Measurements from ENCODE around the gene PTPRZ1.

Gene PTPRZ1

DNA sequence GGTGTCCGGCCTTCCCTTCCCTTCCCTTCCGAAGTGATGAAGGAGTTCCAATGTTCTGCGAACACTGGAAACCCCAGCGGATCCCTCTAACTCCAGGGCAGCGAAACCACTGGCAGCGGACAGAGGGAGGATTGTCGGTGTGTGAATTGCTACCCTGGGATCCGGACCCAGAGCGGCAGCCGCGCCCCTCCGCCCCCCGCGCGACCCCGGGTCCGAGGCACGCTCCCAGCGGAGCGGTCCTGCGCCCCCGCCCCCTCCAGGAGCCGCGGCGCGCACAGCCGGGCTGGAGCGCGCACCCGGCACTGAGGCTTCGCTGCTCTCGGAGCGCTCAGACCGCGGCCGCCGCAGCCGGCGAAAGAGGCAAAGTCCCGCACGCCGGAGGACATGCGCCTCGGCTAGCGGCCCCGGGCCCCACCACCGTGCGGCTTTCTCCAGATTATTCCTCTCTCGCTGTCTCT lies at the start of gene PTPRZ1:
PTPRZ1 (plus strand) TSS at position 331 of the 458 bp plus-strand sequence. CDS start 339 bp downstream, outside the sequence.
- no peak for FAIRE-seq

DNA sequence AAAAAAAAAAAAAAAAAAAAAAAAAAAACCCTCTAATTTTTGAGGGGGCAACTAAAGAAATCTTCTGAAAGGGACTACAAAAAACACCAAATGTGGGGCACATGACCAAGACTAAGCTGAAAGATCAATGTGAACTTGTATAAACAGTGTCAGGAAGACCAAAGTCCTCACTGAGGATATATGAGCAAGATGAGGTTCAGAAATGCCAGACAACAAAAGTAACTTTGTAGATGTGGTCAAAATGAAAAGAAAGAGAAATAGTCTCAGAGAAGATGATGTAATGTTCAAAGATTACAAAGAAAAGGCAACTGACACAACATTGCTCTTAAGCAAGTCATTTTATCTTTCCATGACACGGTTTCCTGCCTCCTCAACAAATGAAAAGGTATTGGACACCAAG lies 48.7 kb upstream of the PTPRZ1 start:
- FAIRE-seq: no peak

DNA sequence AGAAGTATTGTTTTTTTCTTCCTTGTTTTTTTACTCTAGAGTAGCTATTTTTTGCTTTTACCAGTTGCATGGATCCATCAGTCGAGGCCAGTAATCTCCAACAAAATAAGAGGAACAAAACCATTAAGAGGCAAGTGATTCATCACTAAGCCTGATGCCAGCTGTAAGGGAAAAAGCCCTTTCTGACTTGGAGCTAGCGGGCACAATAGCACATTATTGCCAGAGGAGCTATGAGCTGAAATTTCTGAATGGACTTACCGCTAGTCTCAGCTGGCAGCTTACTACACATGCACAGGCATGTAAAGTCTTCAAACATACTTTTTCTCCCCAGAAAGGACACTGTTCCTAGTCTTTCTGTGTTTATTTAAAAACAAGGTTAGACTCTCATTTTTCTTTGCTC lies 41.6 kb upstream of the PTPRZ1 start:
- FAIRE-seq: no peak

DNA sequence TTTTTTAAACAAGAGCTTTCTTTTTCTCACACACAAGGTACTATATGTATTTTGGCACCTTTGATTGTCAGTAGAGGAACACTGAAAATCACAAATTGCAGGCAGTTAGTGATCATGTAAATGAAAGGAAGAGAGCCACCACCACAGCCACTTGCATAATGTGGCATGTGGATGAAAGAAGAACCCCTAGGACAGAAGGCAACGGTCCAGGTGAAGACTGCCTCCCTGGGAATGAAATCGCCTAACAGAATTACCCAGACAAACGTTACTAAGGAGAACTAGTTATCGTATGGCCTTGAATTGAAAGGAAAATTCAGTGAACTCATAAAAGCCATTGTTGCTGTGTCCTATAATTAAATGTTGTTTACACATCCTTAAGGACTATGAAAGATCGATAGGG lies 41.2 kb upstream of the PTPRZ1 start:
- FAIRE-seq: no peak

DNA sequence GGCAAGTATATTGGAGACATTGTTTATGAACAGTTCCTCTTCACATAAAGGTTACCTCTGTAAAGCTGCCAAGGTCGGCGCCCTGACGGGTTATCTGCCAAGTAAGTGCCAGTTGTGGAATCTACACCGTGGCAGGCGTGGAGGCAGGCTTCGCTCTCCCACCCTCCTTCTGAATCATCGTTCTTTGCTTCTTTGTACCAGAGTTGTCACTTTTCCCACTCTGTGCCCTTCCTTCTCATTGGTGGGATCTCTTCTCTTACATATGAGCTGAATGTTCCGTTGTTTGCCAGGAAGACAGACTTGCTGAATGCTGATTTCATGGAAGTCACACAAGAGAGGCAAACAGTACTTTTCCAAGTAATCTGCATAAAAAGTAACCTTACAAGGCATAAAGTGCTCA lies 40.6 kb upstream of the PTPRZ1 start:
- no peak for FAIRE-seq

DNA sequence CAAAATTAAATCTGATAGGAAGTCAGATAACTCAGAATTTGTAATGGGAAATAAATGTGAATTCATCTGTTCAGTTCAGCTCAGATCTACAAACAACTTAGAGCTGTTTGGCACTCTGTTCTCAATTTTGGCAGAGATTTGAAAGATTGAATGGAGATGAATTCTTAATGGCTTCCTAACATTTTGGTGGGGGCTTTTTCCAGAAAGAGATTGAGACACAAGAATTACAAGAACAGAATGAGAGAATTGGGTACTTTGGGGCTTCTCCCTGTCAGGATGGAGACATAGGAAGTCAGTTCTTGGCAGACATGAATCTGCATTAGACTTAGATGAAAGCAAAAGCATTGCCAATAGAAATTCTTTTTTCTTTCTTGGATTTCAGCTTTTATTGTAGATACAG lies 39.0 kb upstream of the PTPRZ1 start:
- FAIRE-seq: no peak

DNA sequence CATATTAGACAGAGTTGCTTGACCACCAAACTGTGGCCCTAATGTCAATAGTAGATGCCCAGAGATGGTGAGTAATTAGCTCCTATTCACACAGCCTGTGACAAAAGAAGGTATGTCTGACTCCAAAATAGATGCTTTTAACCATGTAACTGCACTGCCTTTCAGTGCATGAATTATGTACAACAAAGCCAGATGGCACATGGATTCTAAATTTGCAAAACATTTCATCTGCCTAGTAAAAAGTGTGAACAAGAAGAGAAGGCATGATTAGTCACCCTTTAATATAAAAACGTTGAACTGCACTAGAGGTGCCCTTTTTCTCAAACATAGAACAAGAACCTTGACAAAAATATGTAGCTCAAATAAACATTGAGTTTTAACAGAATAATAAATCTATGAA lies 35.5 kb upstream of the PTPRZ1 start:
- no peak for FAIRE-seq

DNA sequence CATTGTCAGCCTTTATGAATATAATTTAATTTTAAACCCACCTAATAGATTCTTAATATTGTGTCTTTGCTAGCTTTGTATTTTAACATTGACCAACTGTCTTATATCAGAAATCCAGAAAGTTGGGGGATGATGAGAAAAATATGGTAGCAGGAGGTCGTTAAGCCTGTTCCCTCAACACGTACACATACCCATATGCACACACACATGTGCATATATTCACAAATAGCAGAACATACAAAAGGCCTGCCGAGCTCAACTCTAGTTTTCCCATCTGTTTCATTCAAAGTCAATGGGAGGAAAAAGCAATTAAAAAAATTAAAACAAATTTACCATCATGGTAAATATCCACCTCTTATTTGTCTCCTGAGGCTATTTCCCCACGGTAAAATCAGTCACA lies 25.9 kb upstream of the PTPRZ1 start:
- FAIRE-seq: no peak

DNA sequence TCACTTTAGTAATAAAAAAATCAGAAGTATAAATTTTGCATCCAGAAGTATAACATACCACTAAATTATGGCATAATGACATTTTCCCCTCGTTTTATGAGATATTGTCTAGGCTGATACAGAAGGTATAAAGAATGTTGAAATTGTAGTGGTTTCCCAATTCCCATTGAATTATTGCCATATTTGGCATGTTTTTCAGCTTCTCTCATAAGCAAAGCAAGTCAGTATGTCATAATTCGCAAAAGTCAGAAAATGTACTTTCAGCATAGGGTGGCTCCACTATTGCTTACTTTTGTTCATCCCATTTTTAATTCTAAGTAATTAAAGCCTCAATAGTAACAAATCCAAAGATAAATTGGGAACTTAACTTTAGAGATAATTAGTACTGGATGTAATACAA lies 19.7 kb upstream of the PTPRZ1 start:
- no peak for FAIRE-seq

DNA sequence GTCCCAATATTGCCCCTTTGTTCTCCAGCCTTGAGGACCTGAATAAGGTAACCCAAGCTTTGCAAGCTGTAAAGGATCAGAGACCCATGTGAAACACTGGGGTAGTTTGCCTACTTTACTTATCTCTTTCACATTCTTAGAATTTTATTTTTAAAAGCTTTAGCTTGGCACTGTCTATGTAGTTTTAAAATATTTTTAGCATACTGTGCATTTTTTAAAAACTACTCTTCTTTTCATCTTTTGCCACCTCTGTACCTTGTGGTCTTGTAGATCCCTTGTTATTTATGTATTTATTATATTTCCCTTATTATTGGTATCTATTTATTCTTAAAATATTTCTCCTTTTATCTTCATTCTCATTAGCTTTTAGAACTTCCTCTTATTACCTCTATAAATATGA lies 12.0 kb upstream of the PTPRZ1 start:
- FAIRE-seq: no peak

DNA sequence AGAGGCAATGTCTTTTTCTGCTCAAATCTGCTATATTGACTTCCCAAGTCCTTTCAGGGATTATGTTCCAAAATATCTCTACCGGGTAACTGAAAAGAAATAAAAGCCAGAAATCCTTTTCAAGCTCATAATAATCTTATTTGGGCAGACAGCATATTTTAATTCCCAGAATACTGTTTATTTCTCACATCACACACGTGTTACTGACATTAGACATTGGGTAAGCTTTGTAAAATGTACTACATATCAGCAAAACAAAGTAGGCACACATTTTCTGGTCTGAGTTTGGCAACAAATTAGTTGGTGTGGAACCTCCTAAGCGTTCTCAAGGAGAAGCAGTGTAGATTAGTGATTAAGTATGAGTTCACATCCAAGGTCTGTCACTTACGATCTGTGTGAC lies 10.4 kb upstream of the PTPRZ1 start:
- FAIRE-seq: no peak

DNA sequence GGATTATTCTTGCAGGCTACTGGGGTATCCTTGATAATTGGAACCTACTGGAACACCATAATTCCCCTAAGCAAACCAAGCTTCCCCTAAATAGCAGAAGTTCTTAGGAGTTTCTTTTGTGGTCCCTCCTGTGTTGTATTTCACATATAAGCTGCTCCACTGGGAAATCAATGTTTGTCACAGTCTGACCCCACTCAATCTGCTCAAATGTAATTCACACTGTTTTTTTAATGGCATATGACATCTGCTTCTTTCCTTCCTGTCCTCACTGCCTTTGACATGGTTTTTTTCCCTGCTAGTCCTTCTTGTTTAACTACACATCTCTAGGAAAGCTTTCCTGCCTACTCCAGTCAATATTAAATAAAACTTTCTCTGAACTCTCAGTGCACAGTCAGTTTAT lies 1.8 kb upstream of the PTPRZ1 start:
- FAIRE-seq: no peak

DNA sequence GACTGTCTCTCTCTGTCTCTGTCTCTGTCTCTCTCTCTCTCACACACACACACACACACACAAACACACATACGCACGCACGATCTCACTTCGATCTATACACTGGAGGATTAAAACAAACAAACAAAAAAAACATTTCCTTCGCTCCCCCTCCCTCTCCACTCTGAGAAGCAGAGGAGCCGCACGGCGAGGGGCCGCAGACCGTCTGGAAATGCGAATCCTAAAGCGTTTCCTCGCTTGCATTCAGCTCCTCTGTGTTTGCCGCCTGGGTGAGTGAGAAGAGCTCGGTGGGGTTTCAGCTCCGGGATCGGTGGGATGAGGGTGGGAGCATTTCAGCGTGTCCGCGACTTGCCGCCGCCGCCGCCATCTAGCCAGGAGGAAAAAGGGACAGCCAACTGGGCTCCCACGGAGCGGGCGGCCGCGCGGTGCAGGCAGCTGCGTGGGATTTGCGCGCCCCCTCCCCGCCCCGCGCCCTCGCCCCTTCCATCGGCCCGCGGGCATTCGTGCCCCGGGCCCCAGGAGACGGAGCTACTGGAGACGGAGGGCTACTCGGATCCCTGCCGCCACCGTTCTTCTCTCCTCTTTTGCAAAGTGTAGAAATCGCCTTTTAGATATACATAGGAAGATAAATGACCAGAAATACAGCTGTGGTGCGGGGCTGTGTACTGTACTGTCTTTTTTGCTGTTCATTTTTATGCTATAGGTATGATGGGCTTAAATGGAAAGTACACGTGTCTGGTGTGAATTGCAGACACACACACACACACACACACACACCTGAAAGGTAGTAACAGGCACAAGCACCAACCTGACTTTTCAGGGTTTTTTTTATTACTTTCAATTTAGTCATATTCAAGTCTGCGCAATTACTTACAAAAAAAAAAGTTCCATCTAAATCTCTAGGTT lies 581 bp downstream of the PTPRZ1 start:
- FAIRE-seq: no peak

DNA sequence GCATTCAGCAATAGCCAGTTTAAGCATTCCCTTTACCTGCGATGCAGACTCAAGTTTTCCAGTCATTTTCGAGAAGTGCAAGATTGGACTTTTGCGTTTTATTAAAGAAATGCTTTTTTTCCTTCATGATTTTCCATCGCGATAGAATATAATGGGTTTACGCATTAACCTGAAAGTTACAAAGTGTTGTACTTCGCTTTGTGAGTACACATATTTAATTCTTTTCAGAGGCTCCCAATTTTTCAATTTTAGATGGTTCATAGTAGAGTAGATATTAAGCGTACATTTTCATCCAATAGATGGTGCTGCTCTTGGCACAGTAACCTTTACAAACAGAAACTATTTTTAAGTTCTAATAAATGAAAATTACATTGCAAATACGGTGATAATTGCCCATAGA lies 1.3 kb downstream of the PTPRZ1 start:
- FAIRE-seq: no peak

DNA sequence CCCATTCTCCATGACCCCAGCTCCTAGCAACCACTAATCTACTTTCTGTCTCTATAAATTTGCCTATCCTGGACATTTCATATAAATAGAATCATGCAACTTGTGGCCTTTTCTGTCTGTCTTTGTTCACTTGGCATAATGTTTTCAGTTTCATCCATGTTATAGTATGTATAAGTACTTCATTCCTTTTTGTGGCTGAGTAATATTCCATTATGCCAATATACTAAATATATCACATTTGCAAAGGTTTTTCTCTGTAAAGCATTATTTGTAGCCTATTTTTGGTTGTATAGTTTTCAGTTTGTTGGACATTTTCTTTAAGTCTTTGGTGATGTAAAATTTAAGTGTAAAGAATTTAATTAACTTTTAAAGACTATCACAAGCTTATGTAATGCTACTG lies 2.2 kb downstream of the PTPRZ1 start:
- no peak for FAIRE-seq

DNA sequence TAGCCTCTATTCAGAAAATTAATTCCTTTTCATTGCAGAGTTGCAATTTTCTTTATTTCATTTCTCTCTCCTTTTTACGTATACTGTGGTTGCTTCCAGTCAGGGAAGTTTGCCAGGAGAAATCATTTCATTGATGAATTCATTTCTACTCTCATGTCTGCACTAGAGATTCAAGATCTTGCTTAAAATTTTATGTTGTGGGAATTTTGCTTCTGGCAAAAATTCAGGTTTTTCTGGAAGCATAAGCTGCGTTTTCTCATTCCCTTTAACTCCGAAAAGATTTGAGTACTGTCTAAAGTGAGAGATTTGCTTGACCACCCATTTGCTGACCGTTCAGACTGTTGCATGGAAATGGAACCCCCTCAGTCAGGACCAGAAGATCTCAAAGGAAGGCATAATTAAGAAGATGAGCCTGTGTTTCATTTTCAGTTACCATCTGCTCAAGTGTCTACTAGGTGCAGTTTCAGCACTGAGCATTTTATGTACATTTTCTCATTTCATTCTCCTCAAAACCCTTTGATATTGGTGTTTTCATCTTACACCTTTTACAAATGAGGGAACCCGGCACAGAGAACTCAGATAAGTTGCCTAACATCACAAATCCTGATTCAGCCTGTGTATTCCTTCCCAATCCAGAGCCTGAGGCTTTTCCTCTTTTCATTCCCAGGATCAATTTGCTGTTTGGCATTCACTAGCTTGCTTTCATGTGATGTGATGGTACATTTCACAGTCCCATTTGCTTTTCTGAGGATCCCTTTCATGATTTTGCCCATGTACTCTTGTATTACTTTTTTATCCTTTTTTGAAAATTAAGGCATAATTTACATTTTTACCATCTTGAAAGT lies 3.9 kb downstream of the PTPRZ1 start:
- no peak for FAIRE-seq

DNA sequence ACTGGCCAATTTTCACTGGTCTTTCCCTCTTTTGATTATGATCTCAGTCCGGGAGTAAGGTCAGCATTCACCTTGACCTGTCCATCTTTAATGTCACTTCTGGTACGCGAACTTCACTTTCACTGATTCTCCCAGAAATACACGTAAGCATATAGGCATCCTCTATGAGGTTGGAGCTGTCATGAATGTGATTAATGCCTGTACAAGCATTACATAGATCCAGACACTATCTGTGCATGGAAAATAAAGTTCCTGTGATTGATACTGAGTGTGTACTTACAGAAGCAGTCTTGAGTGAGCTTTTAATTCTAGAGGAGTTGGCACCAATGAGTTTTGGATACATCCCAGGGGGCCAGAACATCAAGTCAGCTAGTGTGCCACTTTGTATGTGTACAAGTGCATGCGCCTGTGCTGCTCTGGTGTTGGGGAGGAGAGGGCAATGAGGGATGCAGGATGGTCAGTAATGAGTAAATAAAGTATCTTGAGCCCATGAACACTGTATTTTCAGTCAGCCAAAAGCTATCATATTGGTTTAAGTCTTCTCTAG lies 6.0 kb downstream of the PTPRZ1 start:
- FAIRE-seq: no peak

DNA sequence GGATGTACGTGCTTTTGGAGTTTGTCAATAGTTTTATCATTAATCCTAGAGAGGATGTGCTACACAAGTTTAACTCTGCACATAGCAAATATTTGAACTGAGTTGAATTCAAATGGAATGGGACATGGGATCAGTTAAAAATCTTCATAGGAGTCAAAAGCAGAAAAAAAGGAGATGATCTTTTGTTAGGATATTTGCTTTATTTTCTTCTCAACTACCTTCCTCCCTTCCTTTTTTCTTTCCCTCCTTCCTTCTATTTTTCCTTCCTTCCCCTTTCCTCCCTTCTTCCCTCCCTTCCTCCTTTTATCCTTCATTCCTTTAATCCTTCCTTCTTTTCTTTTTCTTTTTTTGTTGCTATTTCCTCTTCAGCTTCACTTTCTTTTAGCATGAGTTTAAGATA lies 6.6 kb downstream of the PTPRZ1 start:
- FAIRE-seq: no peak

DNA sequence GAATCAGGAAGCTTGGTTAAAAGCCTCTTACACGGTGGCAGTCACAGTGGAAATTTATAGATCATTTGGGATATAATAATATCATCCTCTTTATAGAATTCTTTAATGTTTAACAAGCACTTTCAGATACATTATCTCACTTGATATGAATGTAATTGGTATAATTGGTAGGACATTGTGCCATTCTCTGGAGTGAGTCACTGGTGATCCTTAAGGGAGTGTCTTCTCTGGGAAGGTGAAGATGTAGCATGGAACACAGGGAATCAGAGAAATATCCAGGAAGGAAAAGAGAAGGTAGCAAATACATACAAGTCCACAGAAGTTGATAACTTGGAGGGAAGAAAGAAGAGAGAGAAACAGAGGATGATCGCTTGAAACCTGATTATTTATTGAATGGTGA lies 9.8 kb downstream of the PTPRZ1 start:
- no peak for FAIRE-seq

DNA sequence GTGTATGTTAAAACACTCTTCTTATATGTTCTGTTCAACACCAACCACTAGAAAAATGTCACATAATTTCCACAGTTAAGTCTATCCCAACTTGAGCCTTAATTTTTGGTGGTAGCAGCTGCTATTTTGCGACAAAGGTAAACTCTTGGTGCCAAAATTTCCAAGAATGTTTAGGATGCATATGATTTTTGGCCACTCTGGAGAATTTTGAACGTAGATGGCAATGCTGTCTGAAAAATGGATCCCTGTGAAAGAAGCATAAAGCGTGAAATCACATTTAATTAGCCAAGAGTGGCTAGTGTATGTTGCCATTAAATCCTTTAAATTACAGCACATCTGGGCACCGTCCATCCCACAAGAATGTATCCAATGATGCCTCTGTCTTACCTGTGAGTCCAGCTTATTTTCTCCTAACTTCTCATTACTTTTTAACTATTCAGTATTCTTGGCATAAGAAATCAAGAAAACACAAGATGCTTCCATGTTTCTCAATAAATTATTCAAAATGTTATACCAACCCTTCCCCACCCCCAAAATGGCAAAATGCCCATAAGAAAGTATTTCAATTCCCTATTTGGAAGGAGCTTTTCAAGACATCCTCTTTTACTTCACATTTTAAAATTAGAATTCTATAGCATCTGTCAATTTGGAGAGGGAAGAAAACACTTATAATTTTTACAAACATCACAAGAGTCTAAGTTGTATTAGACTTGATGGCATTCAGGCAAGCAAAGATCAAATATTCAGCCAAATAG lies 12.4 kb downstream of the PTPRZ1 start:
- FAIRE-seq: no peak

DNA sequence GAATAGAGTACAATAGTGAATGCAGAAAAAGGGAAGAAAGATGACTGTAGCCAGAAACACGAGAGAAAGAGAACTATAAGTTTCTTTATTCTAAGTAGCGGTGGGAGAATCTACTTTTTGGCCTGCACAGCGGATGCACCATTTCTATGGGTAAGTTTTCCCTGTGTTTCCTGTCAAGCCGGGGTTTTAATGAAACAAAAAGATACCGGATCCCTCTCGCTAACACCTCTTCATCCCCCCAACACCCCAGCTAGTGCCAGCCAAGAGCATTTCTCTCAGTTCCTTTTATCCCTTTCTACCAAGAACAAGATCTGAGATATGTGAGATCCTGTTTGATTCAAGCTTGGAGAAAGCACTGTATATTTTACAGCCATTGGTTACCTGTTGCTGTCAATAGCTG lies 14.7 kb downstream of the PTPRZ1 start:
- no peak for FAIRE-seq

DNA sequence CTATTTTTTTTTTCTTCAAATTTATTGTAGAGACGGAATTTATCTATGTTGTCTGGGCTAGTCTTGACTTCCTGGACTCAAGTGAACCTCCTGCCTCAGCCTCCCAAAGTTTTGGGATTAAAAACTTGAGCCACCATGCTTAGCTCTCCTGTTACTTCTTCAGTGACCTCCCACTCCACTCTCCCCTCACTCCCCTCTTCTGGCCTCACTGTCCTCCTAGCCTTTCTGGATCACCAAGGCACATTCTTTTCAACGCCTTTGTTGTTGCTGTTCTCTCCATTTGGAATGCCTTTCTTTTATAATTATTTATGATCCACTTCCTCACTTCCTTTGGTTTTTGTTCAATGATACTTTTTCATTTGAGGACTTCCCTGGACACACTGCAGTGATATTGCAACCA lies 17.9 kb downstream of the PTPRZ1 start:
- no peak for FAIRE-seq

DNA sequence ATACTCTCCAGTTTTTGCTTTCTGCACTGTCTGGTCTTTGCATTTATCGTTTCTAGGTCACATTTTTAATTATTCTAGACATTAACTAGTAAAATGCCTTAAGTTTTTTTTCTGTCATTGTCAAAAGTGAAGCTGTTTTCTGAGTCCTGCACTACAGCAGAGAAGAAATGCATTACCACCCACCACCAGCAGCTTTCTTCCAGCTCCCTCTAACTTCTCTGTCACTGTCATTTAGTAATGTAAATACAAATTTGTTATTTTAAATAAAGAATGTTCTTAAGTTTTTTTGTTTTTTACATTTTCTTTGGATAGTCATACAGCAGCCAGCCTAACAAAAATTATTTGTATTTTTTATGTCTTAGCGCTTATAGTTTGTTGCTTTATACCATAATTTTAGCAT lies 18.8 kb downstream of the PTPRZ1 start:
- FAIRE-seq: no peak
